ENCODE results near the gene KBTBD12. TPM values are rescaled to one million over a fixed set of nuclear protein-coding genes. Genes with fewer than 3 reads are reported as not detected.
"Not testable (repeated sequence)": the region's sequence is repeated elsewhere in the genome, so short reads cannot be mapped to it uniquely, and the experiment has no call there.

The KBTBD12 gene
- total RNA-seq, 2 experiments from 2014 or later, result not detected

- H3K36me3 Mint-ChIP-seq; H3K27ac Mint-ChIP-seq; H3K9me3 Mint-ChIP-seq; ATAC-seq (ENCODE audit: low read depth); H3K4me1 Mint-ChIP-seq; H3K4me3 Mint-ChIP-seq; POLR2A ChIA-PET; DNase-seq: not testable (repeated sequence)
- H3K27me3 Mint-ChIP-seq, result peaks cover 69% of the 10 kb centered on the region
Observed at GRCh38 chr3:127913841-127914240, 1.2 kb upstream of the KBTBD12 start.

- peaks cover 69% of the 10 kb centered on the region for H3K27me3 Mint-ChIP-seq
- DNase-seq (no peak), ATAC-seq (ENCODE audit: low read depth) (no peak)
- H3K36me3 Mint-ChIP-seq, result no peaks in the 10 kb centered on the region
- no peak overlapping the region for H3K4me3 Mint-ChIP-seq
- H3K4me1 Mint-ChIP-seq, result peaks cover 7% of the 10 kb centered on the region
- POLR2A ChIA-PET, result no interaction called here
- H3K27ac Mint-ChIP-seq, result no peak overlapping the region
- no peaks in the 10 kb centered on the region for H3K9me3 Mint-ChIP-seq
Observed at GRCh38 chr3:127914584-127914983, 448 bp upstream of the KBTBD12 start.

DNA sequence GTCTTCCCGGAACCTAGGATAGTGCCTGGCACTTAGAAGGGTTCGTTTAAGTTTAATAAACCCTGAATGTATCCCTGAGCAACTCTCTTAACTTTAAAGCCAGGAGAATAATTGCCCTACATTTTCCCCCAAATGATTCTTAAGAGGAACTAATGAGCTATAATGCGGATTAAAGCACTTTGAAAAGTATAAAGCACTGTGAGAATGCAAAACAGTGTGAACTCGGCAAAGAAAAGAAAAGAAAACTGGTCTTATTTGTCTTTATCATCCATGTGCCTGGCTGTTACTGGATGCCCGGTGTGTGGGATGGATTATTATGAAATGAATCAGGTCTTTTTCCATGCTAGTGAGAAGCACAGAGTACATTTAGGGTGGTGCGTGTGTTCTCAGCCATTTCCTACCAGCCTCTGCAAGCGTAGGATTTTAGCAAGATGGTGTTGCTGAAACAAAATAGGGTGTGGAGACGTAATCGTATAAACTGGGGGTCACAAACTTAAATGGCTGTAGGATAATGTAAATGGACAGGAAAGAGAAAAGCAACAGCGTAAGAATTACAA, 983 bp downstream of the KBTBD12 start:
- H3K4me1 Mint-ChIP-seq, result peaks cover 7% of the 10 kb centered on the region
- peaks cover 72% of the 10 kb centered on the region for H3K27me3 Mint-ChIP-seq
- no peaks in the 10 kb centered on the region for H3K9me3 Mint-ChIP-seq
- POLR2A ChIA-PET, result interaction anchor here (0.6 kb wide), 1 partner anchor 153 kb away, joined by 3 read pairs; no protein-coding TSS in a partner anchor
- H3K36me3 Mint-ChIP-seq, result no peaks in the 10 kb centered on the region
- H3K4me3 Mint-ChIP-seq, result no peak overlapping the region
- no peak overlapping the region for H3K27ac Mint-ChIP-seq
- no peak for ATAC-seq (ENCODE audit: low read depth)
- DNase-seq, result no peak

- Mint-ChIP-seq H3K36me3 (no peaks in the 10 kb centered on the region), H3K4me1 (peaks cover 9% of the 10 kb centered on the region), H3K4me3 (no peak overlapping the region), H3K9me3 (no peaks in the 10 kb centered on the region), H3K27ac (no peak overlapping the region), H3K27me3 (peaks cover 55% of the 10 kb centered on the region)
- DNase-seq (no peak), ATAC-seq (ENCODE audit: low read depth) (no peak)
- POLR2A ChIA-PET, result no interaction called here
Observed at GRCh38 chr3:127920738-127921137, 5.7 kb downstream of the KBTBD12 start.

GRCh38 chr3:127923611-127924010, 8.6 kb downstream of the KBTBD12 start:
- Mint-ChIP-seq H3K4me3 (no peak overlapping the region), H3K27ac (no peak overlapping the region), H3K27me3 (peaks cover 47% of the 10 kb centered on the region), H3K4me1 (peaks cover 9% of the 10 kb centered on the region), H3K9me3 (no peaks in the 10 kb centered on the region), H3K36me3 (peaks cover 2% of the 10 kb centered on the region)
- POLR2A ChIA-PET, result no interaction called here
- DNase-seq, result no peak
- no peak for ATAC-seq (ENCODE audit: low read depth)

DNA sequence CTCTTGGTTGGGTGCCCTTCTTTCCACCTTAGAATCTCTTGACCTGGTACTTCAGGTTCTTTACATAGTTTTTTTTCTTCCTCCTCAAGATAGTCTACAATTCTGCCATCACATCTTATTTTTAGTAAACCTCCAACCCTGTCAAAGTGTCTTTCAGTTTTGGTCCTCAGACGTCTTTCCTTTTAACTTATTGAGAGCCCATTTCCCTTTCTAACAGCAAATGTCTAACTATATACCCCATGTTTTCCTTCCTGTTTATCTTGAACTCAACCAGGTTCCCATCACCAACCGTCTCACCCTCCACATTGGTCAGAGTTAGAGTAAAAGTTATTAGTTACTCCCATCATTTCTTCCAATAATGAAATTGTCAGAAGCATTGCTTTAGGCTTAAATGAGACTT, 10.4 kb downstream of the KBTBD12 start:
- Mint-ChIP-seq H3K27ac (no peak overlapping the region), H3K4me1 (peaks cover 9% of the 10 kb centered on the region), H3K9me3 (no peaks in the 10 kb centered on the region), H3K4me3 (peak overlapping the region; percentile 20), H3K36me3 (peaks cover 2% of the 10 kb centered on the region), H3K27me3 (peaks cover 42% of the 10 kb centered on the region)
- no peak for DNase-seq
- no peak for ATAC-seq (ENCODE audit: low read depth)
- POLR2A ChIA-PET, result no interaction called here

- H3K27ac Mint-ChIP-seq, result no peak overlapping the region
- peaks cover 2% of the 10 kb centered on the region for H3K36me3 Mint-ChIP-seq
- POLR2A ChIA-PET, result no interaction called here
- no peak for DNase-seq
- H3K4me3 Mint-ChIP-seq, result no peak overlapping the region
- H3K27me3 Mint-ChIP-seq, result peaks cover 35% of the 10 kb centered on the region
- H3K4me1 Mint-ChIP-seq, result peaks cover 9% of the 10 kb centered on the region
- no peak for ATAC-seq (ENCODE audit: low read depth)
- no peaks in the 10 kb centered on the region for H3K9me3 Mint-ChIP-seq
Observed at GRCh38 chr3:127927829-127928604, 13.0 kb downstream of the KBTBD12 start.

DNA sequence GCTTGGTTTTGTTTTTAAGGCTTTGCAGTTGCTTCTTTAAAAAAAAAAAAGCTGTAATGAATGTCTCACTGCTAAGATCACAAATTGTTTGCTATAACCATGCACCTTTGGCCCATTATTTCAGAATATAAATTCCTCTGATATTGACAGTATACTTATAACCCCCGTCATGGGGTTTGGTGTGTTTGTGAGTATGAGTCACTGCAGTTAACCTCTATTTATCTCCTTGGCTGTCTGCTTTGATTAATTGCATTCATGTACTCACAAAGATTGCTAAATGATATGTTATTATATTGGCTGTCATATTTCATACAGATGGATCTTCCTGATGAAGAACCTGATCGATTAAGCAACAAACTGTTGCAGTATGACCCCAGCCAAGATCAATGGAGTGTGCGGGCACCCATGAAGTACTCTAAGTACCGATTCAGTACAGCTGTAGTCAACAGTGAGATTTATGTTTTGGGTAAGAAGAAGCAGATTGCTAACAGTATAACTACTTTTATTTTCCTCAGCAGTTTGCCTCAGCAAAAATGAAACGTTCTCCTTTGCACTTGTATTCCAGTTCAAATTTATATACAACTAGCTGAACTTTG, 14.9 kb downstream of the KBTBD12 start:
- DNase-seq (no peak), ATAC-seq (ENCODE audit: low read depth) (no peak)
- no peak overlapping the region for H3K27ac Mint-ChIP-seq
- no peaks in the 10 kb centered on the region for H3K9me3 Mint-ChIP-seq
- peaks cover 41% of the 10 kb centered on the region for H3K27me3 Mint-ChIP-seq
- no peak overlapping the region for H3K4me3 Mint-ChIP-seq
- peaks cover 7% of the 10 kb centered on the region for H3K4me1 Mint-ChIP-seq
- H3K36me3 Mint-ChIP-seq, result peaks cover 2% of the 10 kb centered on the region
- POLR2A ChIA-PET, result no interaction called here

GRCh38 chr3:127933396-127933795, 18.4 kb downstream of the KBTBD12 start:
- no peaks in the 10 kb centered on the region for H3K4me1 Mint-ChIP-seq
- ATAC-seq (ENCODE audit: low read depth) (no peak), DNase-seq (no peak)
- no peak overlapping the region for H3K27ac Mint-ChIP-seq
- H3K9me3 Mint-ChIP-seq, result no peaks in the 10 kb centered on the region
- POLR2A ChIA-PET, result no interaction called here
- no peaks in the 10 kb centered on the region for H3K36me3 Mint-ChIP-seq
- H3K4me3 Mint-ChIP-seq, result no peak overlapping the region
- H3K27me3 Mint-ChIP-seq, result peaks cover 48% of the 10 kb centered on the region

GRCh38 chr3:127938800-127939199, 23.8 kb downstream of the KBTBD12 start:
- Mint-ChIP-seq H3K9me3 (no peaks in the 10 kb centered on the region), H3K36me3 (no peaks in the 10 kb centered on the region), H3K4me1 (no peaks in the 10 kb centered on the region), H3K27me3 (peaks cover 52% of the 10 kb centered on the region), H3K27ac (no peak overlapping the region), H3K4me3 (no peak overlapping the region)
- DNase-seq (no peak), ATAC-seq (ENCODE audit: low read depth) (no peak)
- POLR2A ChIA-PET, result no interaction called here

- Mint-ChIP-seq H3K36me3 (no peaks in the 10 kb centered on the region), H3K9me3 (no peaks in the 10 kb centered on the region), H3K27me3 (peaks cover 49% of the 10 kb centered on the region), H3K27ac (no peak overlapping the region), H3K4me1 (no peaks in the 10 kb centered on the region), H3K4me3 (no peak overlapping the region)
- DNase-seq (no peak), ATAC-seq (ENCODE audit: low read depth) (no peak)
- POLR2A ChIA-PET, result no interaction called here
Observed at GRCh38 chr3:127940116-127940515, 25.1 kb downstream of the KBTBD12 start.

GRCh38 chr3:127942613-127943012, 27.6 kb downstream of the KBTBD12 start:
- ATAC-seq (ENCODE audit: low read depth) (no peak), DNase-seq (no peak)
- no peaks in the 10 kb centered on the region for H3K9me3 Mint-ChIP-seq
- no peaks in the 10 kb centered on the region for H3K4me1 Mint-ChIP-seq
- peaks cover 47% of the 10 kb centered on the region for H3K27me3 Mint-ChIP-seq
- no peak overlapping the region for H3K27ac Mint-ChIP-seq
- no peak overlapping the region for H3K4me3 Mint-ChIP-seq
- POLR2A ChIA-PET, result no interaction called here
- H3K36me3 Mint-ChIP-seq, result no peaks in the 10 kb centered on the region

DNA sequence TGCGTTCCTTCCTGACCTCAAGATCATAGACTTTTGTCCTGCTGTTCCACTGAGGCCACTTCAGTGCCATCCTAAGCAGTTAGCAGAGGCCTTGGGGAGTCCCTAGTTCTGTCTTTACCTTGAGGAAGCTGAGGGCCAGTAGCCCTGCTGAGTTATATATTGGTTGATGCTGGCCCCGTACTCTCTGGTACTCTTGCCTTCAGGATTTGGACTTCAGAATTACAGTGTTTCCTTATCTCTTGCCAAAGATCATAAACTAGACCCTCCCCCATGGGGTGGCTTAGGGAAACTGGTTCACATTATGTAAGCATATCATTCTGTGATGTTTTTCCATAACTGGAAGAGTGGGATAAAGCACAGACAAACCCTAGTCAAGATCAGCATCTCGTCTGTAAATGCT, 33.2 kb downstream of the KBTBD12 start:
- DNase-seq (no peak), ATAC-seq (ENCODE audit: low read depth) (no peak)
- H3K4me3 Mint-ChIP-seq, result no peak overlapping the region
- H3K36me3 Mint-ChIP-seq, result no peaks in the 10 kb centered on the region
- POLR2A ChIA-PET, result no interaction called here
- H3K9me3 Mint-ChIP-seq, result no peaks in the 10 kb centered on the region
- H3K27me3 Mint-ChIP-seq, result peaks cover 49% of the 10 kb centered on the region
- H3K27ac Mint-ChIP-seq, result no peak overlapping the region
- H3K4me1 Mint-ChIP-seq, result no peaks in the 10 kb centered on the region

DNA sequence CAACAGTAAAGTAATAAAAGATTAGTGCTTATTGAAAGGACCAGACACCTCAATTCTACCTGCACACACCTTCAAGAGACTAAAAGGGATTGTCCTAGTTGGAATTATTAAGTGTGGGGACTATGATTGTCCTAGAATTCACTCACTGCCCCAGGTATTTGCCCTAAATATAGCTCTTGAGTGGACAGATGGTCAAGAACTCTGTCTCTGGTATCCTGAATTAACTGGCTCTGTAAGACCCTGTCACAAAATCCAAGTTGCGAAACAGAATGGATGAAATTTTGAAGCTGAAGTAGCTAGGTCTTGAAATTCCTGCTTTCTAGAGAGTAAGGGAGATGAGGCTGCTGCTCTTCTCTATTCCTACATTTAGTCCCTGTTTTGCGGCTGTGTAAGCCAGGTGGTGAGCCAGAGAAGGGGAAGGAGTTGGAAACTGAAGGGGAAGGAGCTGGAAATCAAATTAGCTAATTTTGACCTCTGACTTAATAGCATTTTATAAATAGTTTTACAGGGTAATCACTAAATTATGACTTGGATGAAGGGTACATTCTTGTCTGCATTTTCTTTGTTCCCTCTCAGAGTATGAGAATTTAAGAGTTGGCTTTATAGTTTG, 34.5 kb downstream of the KBTBD12 start:
- Mint-ChIP-seq H3K36me3 (no peaks in the 10 kb centered on the region), H3K4me3 (no peak overlapping the region), H3K4me1 (no peaks in the 10 kb centered on the region), H3K9me3 (no peaks in the 10 kb centered on the region), H3K27ac (no peak overlapping the region), H3K27me3 (peaks cover 44% of the 10 kb centered on the region)
- no peak for DNase-seq
- POLR2A ChIA-PET, result no interaction called here
- ATAC-seq (ENCODE audit: low read depth), result no peak
